Activated CD8-positive, alpha-beta T cell treated with anti-CD3 and anti-CD28 coated beads for 36 hours (primary cell): ENCODE measurements around the gene TNRC6B. TPM values are rescaled to one million over a fixed set of nuclear protein-coding genes. Genes with fewer than 3 reads are reported as not detected.

Experiments
- ATAC-seq: fragments of 200-7000 bp; cut with Tn5 transposase; one replicate; pipeline ENCODE4 v1.10.0; 2021; ENCODE audit warnings: mild to moderate bottlenecking, moderate library complexity
- CTCF ChIA-PET: fragments of 350-600 bp; sonication (Branson Sonifier 250); formaldehyde crosslinking; loops from one replicate; lab custom pipeline; 2021; ENCODE audit warnings: antibody characterized with exemption; lab: Charles Lee
- POLR2A ChIA-PET: fragments of 350-600 bp; sonication (Branson Sonifier 250); formaldehyde crosslinking; loops from one replicate; lab custom pipeline; 2021; ENCODE audit warnings: antibody characterized with exemption; lab: Charles Lee
- DNase-seq: peaks from one replicate; pipeline ENCODE4 v3.0.0-alpha.2; 2020
- H3K27ac Mint-ChIP-seq: one replicate; pipeline ENCODE4 v1.8.0; 2021; ENCODE audit warnings: mild to moderate bottlenecking, mixed read lengths
- H3K27me3 Mint-ChIP-seq: one replicate; pipeline ENCODE4 v1.8.0; 2021; ENCODE audit warnings: mixed read lengths
- H3K36me3 Mint-ChIP-seq: one replicate; pipeline ENCODE4 v1.8.0; 2021; ENCODE audit warnings: low read depth, mixed read lengths
- H3K4me1 Mint-ChIP-seq: one replicate; pipeline ENCODE4 v1.8.0; 2021; ENCODE audit warnings: low read depth, mixed read lengths
- H3K4me3 Mint-ChIP-seq: one replicate; pipeline ENCODE4 v1.8.0; 2021; ENCODE audit warnings: mild to moderate bottlenecking, moderate library complexity, mixed read lengths
- H3K9me3 Mint-ChIP-seq: one replicate; pipeline ENCODE4 v1.8.0; 2021; ENCODE audit warnings: mixed read lengths
- CTCF ChIP-seq: fragments of 200-600 bp; IDR thresholded peaks from one replicate; pipeline ENCODE4 v1.8.0; 2022; ENCODE audit warnings: antibody characterized with exemption, mild to moderate bottlenecking
- intact Hi-C: fragments of 100-400 bp; cut with micrococcal nuclease; formaldehyde crosslinking; loops from one replicate; pipeline ENCODE4 v1.10.0; 2022
- total RNA-seq, 2 experiments: library from RNA; stranded (reverse); gene quantifications; one replicate each; pipeline ENCODE4 v1.2.3, GENCODE V29; 2021

TNRC6B gene
- total RNA-seq, 2 experiments from 2014 or later: 42.6 to 45.2 TPM

DNA sequence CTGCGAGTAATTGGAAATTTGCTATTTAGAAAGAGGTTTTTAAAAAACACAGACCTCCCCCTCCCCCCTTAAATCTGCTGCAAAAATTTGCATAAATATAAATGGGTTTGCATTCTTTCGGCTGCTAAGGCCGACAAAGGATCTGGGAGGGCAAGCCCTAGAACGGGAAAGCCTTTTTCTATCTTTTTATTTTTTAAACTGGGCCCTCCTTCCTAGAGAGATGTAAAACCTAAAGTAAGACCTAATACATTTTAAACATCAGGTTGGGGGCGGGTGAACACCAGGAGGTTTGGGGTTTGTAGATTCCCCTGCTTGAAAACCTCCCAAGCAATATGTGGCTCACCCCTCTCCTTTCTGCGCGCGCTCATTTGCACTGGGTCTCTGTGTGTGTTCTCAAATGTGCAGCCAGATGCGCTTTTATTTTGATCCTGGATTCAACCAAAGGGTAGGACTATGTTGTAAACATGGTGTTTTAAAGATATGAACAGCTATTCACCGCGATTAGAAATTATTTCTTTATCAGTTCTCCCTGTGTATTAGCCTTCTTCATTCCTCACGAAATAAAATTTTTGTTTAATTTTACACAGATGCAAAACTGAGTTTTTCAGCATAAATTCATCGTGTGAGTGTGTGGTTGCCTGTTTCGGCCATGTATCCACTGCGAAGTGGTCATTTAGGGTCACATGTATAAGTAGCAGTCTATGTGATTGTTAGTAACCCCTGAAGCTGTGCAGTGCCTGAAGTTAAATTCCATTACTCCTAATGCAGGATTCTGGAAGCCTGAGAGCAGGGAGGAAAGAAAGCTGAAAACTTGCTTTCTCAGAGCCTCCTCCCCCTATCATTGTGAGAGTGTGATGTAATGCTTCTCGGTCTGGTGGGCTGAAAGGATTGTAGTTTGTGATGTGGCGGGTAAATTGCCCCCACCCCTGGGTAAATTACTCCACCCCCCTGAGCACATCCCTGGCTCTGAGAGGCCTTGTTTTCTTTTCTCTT is 988 bp downstream of the TNRC6B start:
- intact Hi-C loops: loop anchor here (2.0 to 5.0 kb wide), 4 partner anchors 18 to 169 kb away; partner anchors contain the start of gene ADSL
- Mint-ChIP-seq H3K4me1 (peaks cover 55% of the 10 kb centered on the region), H3K27me3 (no peaks in the 10 kb centered on the region), H3K27ac (peak overlapping the region; percentile 92), H3K4me3 (peak overlapping the region; percentile 89), H3K36me3 (peaks cover 6% of the 10 kb centered on the region), H3K9me3 (no peaks in the 10 kb centered on the region)
- ChIA-PET POLR2A (interaction anchor here (0.6 to 5.9 kb wide), 23 partner anchors 12 to 233 kb away, joined by 3 to 62 read pairs (median 4); partner anchors contain the start of gene ADSL), CTCF (interaction anchor here (1.0 to 5.0 kb wide), 5 partner anchors 15 to 645 kb away, joined by 3 to 44 read pairs (median 9); partner anchors contain the start of gene ADSL)
- ATAC-seq (peak; percentile 17), DNase-seq (peak; percentile 73)
- no peak for TF ChIP-seq CTCF

GRCh38 chr22:40179526-40179925 is 1.8 kb downstream of the TNRC6B start:
- Mint-ChIP-seq H3K4me1 (peaks cover 60% of the 10 kb centered on the region), H3K27ac (peak overlapping the region; percentile 92), H3K9me3 (no peaks in the 10 kb centered on the region), H3K27me3 (no peaks in the 10 kb centered on the region), H3K36me3 (peaks cover 8% of the 10 kb centered on the region), H3K4me3 (peak overlapping the region; percentile 89)
- CTCF ChIA-PET: interaction anchor here (1.0 to 5.0 kb wide), 5 partner anchors 14 to 645 kb away, joined by 3 to 44 read pairs (median 9); partner anchors contain the start of gene ADSL
- ATAC-seq: no peak
- no peak for DNase-seq
- POLR2A ChIA-PET: interaction anchor here (0.6 to 5.9 kb wide), 18 partner anchors 12 to 643 kb away, joined by 3 to 62 read pairs (median 4); partner anchors contain the start of gene ADSL
- no peak for TF ChIP-seq CTCF
- intact Hi-C loops: loop anchor here (2.0 to 5.0 kb wide), 4 partner anchors 17 to 168 kb away; partner anchors contain the start of gene ADSL

- no peak for ATAC-seq
- peak overlapping the region; percentile 56 for H3K27ac Mint-ChIP-seq
- TF ChIP-seq CTCF: no peak
- H3K9me3 Mint-ChIP-seq: no peaks in the 10 kb centered on the region
- ChIA-PET POLR2A (interaction anchor here (1.1 to 5.9 kb wide), 9 partner anchors 11 to 644 kb away, joined by 3 to 62 read pairs (median 5); no protein-coding TSS in a partner anchor), CTCF (interaction anchor here (0.9 to 5.0 kb wide), 6 partner anchors 13 to 167 kb away, joined by 3 to 44 read pairs (median 6); partner anchors contain the start of gene ADSL)
- H3K36me3 Mint-ChIP-seq: peaks cover 8% of the 10 kb centered on the region
- H3K4me1 Mint-ChIP-seq: peaks cover 61% of the 10 kb centered on the region
- peak overlapping the region; percentile 89 for H3K4me3 Mint-ChIP-seq
- no peak for DNase-seq
- intact Hi-C loops: no loop called here
- H3K27me3 Mint-ChIP-seq: no peaks in the 10 kb centered on the region
Observed at GRCh38 chr22:40180403-40180802, 2.7 kb downstream of the TNRC6B start.

GRCh38 chr22:40181323-40181722 is 3.6 kb downstream of the TNRC6B start:
- Mint-ChIP-seq H3K4me1 (peaks cover 61% of the 10 kb centered on the region), H3K9me3 (no peaks in the 10 kb centered on the region), H3K36me3 (peaks cover 14% of the 10 kb centered on the region), H3K27ac (no peak overlapping the region), H3K27me3 (no peaks in the 10 kb centered on the region), H3K4me3 (no peak overlapping the region)
- POLR2A ChIA-PET: interaction anchor here (1.5 to 5.9 kb wide), 4 partner anchors 10 to 110 kb away, joined by 3 to 62 read pairs (median 16); no protein-coding TSS in a partner anchor
- TF ChIP-seq CTCF: no peak
- CTCF ChIA-PET: interaction anchor here (0.9 to 5.0 kb wide), 5 partner anchors 12 to 166 kb away, joined by 3 to 44 read pairs (median 3); no protein-coding TSS in a partner anchor
- intact Hi-C loops: no loop called here
- ATAC-seq (no peak), DNase-seq (no peak)
